ENCODE data around the gene RNF141.

Gene RNF141

DNA sequence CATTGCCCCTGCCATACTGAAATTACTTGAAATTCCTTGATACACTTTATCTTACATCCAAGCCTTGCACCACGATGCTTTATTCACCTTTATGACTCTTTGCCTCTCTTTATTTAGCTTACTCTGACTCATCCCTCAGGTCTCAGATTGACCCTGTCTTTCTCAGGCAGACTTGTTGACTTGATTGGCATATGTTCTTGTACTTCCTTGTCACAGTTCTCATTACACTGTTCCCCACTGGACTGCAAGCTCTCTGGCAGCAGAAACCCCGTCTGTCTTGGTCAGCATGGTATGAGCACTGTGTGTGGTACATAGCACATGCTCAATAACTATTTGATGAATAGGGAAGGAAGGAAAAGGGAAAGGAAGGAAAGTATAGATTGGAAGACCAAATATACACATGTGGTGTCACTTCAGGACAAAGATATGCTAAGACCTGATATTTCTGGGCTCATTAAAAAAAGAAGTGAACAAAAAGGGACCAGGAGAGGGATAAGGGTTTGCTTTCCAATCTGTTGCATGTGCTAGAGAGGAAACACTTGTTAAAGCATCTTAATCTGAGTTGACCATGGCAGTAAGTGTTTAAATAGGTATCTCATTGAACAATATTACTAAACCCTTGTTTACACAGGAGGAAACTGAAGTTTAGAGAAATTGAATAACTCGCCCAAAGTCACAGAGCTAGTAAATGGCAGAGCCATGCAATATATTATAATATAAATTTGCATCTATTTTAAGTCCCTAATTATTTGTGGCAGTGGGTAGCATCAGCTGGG lies 20.2 kb upstream of the RNF141 start:
- DNase-seq: no peak

DNA sequence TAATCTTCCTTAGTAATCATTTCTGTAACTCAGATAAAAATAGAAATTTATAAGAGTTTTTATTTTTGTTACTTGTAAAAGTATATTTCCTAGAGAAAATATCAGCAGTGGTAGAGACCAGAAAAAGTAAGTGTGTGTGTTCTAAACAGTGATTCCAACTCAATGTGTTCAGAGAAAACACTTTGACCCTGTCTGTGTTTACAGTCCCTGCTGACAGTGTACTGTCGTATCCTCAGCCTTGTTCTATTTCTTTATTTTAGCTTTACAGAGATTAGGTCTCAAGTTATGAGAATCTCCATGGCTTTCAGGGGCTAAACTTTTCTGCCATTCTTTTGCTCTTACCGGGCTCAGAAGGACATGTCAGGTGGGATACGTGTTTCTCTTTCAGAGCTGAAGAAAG lies 17.3 kb upstream of the RNF141 start:
- DNase-seq: no peak

- no peak for DNase-seq
Measured at GRCh38 chr11:10556590-10556989, 15.6 kb upstream of the RNF141 start.

DNA sequence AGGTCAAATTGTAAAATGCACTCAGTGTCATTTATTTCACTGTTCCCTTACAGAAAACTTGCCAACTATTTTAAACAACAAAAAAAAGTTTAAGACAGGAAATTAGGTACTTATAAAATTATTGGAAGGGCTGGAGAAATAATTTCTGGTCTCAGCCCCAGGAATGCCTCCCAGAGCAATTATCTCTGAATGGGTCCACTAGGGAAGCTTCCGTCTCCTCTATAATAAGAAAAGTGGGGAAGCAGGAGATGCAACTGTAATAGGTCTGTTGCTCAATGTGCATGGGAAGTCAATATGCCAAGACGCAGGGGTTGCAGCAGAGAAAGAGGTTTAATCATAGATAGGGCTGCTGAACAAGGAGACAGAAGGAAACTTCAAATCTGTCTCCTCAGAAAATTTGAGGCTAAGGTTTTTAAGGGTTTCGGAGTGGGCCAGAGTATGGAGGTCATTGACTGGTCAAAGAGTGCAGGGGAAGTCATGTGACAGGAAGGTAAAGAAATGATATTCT lies 10.9 kb upstream of the RNF141 start:
- DNase-seq: no peak

GRCh38 chr11:10551290-10551592 lies 10.3 kb upstream of the RNF141 start:
- no peak for DNase-seq

DNA sequence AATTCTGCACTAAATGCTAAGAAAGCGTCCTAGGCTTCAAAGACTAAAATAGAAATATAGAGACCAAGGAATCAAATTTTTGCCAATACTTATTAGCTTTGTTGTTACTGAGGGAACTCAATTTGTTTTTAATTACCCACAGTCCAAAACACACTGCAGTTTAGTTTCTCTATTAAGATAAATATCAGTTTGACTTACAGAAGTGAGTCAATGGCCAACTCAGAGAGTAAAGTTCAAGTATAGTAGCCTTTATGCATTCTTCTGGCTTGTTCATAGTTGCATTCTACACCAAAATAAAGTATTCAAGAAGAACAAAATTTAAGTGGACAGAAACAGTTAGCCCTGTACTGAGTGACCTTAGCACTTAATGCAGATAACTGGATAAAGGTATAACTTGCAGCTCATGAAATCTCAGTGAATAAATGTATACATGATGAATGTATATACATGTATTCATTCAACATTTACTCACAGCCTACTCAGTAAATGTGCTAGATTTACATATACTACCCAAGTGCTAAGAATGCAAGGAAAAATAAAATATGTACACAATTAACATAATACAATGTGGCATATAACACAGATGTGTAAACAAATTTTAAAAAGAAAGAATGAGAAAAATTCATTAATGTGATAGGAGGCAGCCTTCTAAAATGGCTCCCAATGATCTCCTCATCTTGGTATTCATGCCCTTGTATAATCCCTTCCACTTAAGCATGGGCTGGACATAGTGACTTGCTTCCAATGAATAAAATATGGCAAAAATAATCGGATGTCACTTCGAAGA lies 9.7 kb upstream of the RNF141 start:
- no peak for DNase-seq

DNA sequence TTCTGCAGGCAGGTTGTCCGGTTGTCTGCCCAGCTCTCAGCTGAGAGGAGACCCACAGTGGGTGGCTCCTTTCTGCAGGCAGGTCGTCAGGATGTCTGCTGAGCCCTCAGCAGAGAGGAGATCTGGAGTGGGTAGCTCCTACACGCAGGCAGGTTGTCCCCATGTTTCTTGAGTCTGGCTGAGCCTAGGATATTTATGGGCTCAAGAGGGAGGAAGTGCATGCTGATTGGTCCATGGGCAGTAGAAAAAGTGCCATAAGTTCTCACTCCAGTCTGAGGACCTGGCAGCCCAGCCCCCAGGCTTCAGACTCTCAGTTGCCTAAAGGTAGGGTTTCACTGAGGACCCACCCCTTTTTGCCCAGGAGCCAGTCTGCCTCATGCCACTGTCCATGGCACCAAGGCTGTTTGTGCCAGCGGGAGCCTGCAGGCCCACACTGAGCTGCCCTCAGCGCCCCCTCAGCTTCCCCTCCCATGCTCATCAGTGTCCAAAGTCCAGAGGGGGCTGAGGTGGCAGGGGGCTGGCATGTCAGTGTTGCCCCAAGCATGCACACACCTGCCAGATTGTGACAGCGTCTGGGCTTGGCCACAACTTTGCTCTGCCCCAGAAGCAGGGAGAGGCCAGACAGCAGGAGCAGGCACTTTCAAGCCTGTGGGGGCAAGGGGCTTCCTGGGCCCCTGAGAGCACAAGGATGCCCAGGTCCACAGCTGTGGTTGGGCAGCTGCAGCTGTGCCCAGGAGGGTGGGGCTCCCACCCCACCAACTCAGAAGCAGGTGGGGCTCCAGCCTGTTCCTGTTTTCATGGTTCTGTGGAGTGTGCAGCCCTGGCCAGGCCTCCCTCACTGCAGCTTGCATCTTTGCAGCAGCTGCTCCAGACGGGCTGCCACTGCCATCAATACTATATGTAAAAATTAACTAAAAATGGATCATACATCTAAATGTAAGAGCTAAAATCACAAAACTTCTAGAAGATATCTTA lies 3.8 kb upstream of the RNF141 start:
- DNase-seq: no peak

- DNase-seq: no peak
Measured at GRCh38 chr11:10543782-10544181, 2.8 kb upstream of the RNF141 start.

DNA sequence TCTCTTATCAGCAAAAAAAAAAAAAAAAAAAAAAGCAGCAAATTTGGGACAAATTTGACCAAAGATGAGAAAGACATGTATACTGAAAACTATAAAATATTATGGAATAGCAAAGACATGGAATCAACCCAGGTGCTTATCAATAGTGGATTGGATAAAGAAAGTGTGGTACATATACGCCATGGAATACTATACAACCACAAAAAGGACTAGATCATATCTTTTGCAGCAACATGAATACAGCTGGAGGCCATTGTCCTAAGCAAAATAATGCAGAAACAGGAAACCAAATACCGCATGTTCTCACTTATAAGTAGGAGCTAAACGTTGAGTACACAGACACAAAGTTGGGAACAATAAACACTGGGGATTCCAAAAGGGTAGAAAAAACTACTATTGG lies 1.8 kb upstream of the RNF141 start:
- no peak for DNase-seq

- DNase-seq: no peak
Measured at GRCh38 chr11:10541561-10541930, 559 bp upstream of the RNF141 start.

- no peak for DNase-seq
Measured at GRCh38 chr11:10540546-10540914, 457 bp downstream of the RNF141 start.

- DNase-seq: no peak
Measured at GRCh38 chr11:10539339-10539738, 1.6 kb downstream of the RNF141 start.

GRCh38 chr11:10538924-10539323 lies 2.1 kb downstream of the RNF141 start:
- DNase-seq: no peak

- no peak for DNase-seq
Measured at GRCh38 chr11:10537600-10537999, 3.4 kb downstream of the RNF141 start.

- DNase-seq: no peak
Measured at GRCh38 chr11:10534316-10534715, 6.7 kb downstream of the RNF141 start.

DNA sequence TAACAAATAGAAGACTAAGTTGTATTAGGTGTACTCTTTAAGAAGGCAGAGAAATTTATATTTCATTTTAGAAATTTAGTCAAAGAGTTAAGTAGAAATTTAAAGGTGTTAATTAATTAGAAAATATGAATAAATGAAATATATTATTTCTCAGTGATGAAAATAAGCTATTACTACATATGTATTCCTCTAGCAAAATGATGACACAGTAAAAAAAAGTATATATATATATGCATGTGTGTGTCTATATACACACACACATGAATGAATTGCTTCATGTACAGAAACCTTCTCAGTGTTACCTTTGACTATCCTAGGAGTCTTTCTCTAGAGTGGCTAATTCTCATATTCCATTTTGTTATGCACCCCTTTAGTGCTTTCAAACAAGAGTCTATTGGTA lies 7.7 kb downstream of the RNF141 start:
- DNase-seq: no peak

- no peak for DNase-seq
Measured at GRCh38 chr11:10532526-10532925, 8.5 kb downstream of the RNF141 start.

DNA sequence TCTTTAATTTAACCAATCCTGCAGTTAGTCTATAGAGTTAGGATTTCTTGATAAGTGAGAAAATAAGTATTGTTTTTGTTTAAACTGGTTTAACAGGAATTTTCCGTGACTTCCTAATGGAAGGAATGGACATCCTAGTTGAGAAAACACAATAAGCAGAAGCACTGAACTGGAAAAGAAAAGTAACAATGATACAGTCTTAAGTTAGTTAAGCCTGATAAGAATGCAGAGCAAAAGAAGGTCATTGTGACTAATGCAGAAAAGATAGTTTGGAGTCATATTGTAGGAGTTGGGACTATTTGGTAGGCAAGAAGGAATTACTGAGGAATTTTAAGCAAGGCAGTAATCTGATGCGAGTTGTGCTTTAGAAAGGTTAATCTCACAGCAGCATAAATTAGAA lies 11.7 kb downstream of the RNF141 start:
- DNase-seq: no peak

GRCh38 chr11:10528121-10528520 lies 12.9 kb downstream of the RNF141 start:
- DNase-seq: no peak

DNA sequence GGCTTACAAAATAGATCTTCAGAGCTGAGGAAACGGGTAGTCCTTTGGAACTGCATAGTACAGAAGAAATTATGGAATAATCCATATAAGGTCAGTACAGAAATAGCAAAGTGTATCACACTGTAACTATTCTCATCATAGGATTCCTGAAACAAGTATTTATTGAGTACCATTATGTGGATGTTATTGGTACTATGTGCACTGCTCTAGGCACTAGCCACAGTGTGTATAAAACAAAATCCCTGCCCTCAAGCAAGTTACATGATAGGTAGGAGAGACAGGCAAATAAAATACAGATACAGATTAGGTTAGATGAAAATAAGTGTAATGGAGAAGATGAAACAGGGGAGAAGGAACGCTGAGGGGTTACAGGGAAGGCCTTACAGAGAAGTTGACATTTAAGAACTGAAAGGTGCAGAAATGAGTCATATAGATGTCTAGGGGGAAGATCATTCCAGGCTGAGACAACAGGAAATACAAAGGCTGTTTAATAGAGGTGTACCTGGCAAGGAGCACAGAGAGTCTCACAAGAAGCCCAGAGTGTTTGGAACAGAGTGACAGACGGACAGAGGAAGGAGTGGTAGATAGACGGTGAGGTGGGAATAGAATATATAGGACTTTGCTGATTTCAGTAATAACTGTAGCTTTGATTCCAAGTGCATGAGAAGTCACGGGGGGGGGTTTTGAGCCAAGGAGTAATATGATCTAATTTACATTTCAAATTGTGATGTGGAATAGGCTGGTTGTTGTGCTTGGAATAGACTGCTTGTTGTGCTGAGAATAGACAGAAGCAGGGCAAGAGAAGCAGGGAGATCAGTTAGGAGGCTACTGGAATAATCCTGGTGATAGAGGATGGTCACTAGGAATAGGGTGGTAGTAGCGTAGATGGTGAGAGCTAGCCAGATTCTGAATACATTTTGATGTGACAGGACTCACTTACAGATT lies 13.7 kb downstream of the RNF141 start:
- no peak for DNase-seq

- DNase-seq: no peak
Measured at GRCh38 chr11:10524471-10524870, 16.5 kb downstream of the RNF141 start.

DNA sequence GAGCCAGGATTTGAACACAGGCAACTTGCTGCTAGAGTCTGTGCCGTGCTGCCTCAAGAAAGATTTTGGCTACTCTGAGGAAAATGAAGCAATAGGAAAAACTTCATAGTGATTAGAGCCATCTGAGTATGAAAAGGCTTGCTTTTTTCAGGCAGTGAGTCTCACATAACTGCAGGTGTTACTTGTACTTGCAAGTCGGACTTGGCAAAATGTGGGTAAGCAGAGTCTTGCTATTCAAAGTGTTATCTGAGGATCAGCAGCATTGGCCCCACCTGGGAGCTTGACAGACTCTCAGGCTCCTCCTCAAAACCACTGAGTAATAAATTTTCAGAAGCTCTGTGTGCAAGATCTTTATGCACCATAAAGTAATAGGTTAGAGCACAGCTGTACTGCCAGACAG lies 18.1 kb downstream of the RNF141 start:
- no peak for DNase-seq

Data from 8988T (cell line).